A549 (cell line): ENCODE measurements around the gene IPPK. TPM values are rescaled to one million over a fixed set of nuclear protein-coding genes. Genes with fewer than 3 reads are reported as not detected.

Source experiments
- ATAC-seq, 2 experiments: fragments of 200-7000 bp in 1 of 2; fragments of >200 bp in 1 of 2; cut with Nextera tagmentation in 1 of 2; cut with Tn5 transposase in 1 of 2; 3 replicates each; pipeline versions ENCODE4 v1.8.0 to v1.9.1; 2018 to 2020; ENCODE audit warnings: mild to moderate bottlenecking in 1 of 2, moderate library complexity in 1 of 2
- CTCF ChIA-PET: fragments of 300-600 bp; sonication (Branson Sonifier 250); formaldehyde crosslinking; extraction: SDS; loops from one replicate; lab custom pipeline; 2021; ENCODE audit warnings: antibody characterized with exemption, inconsistent platforms; lab: Yijun Ruan, JAX
- POLR2A ChIA-PET: fragments of 350-600 bp; formaldehyde crosslinking; extraction: SDS; loops from one replicate; lab custom pipeline; 2021; ENCODE audit warnings: antibody characterized with exemption, inconsistent platforms; lab: Yijun Ruan, JAX
- DNase-seq, 2 experiments: peaks; one replicate each; pipeline versions ENCODE4 v3.0.0 to v3.0.0-alpha.2; 2011 to 2016; ENCODE audit warnings: low read depth in 1 of 2, low spot score in 1 of 2
- FAIRE-seq: peaks from 2 replicates; lab custom pipeline; 2011; peaks lifted over from hg19 to GRCh38; lab: Jason Lieb, UNC
- H3K27ac ChIP-seq, 2 experiments: fragments of >200 bp; sonication (Bioruptor Twin); formaldehyde crosslinking; 3 replicates each; pipeline ENCODE4 v1.5.1; 2016 to 2017
- H3K4me1 ChIP-seq: fragments of >200 bp; sonication (Bioruptor Twin); formaldehyde crosslinking; 3 replicates; pipeline ENCODE4 v1.6.1; 2016
- H3K4me2 ChIP-seq: fragments of >200 bp; sonication (Bioruptor Twin); formaldehyde crosslinking; 3 replicates; pipeline ENCODE4 v1.6.1; 2016
- H3K4me3 ChIP-seq: fragments of >200 bp; sonication (Bioruptor Twin); formaldehyde crosslinking; 3 replicates; pipeline ENCODE4 v1.5.1; 2016
- H3K9me3 ChIP-seq: fragments of >200 bp; sonication (Bioruptor Twin); formaldehyde crosslinking; 3 replicates; pipeline ENCODE4 v1.6.1; 2016
- EHMT2 ChIP-seq: fragments of 200-600 bp; sonication (generic); IDR thresholded peaks from 2 replicates; pipeline ENCODE4 v1.6.1; 2016; ENCODE audit warnings: antibody characterized with exemption, low read depth, mild to moderate bottlenecking, moderate library complexity
- ELK1 ChIP-seq: fragments of 150-350 bp; IDR thresholded peaks from 2 replicates; pipeline ENCODE4 v1.6.1; 2014; ENCODE audit warnings: low read depth, mild to moderate bottlenecking, low read length
- EP300 ChIP-seq, 2 experiments: fragments of >200 bp; sonication (Bioruptor Twin); formaldehyde crosslinking; IDR thresholded peaks; 2 replicates in 1 of 2; 3 replicates in 1 of 2; pipeline ENCODE4 v1.6.1; 2016 to 2017
- ESRRA ChIP-seq: fragments of 150-350 bp; IDR thresholded peaks from 2 replicates; pipeline ENCODE4 v1.6.1; 2014; ENCODE audit warnings: mild to moderate bottlenecking, low read length, borderline replicate concordance
- FOSL2 ChIP-seq, 2 experiments: fragments of 450-650 bp in 1 of 2; fragments of >200 bp in 1 of 2; sonication (Bioruptor Twin) in 1 of 2; formaldehyde crosslinking; IDR thresholded peaks; 2 replicates each; pipeline versions ENCODE4 v1.5.0 to v1.6.1; 2016 to 2020; ENCODE audit warnings: mild to moderate bottlenecking in 1 of 2, moderate library complexity in 1 of 2
- GATA3 ChIP-seq: IDR thresholded peaks from 2 replicates; pipeline ENCODE4 v1.6.1; 2012; ENCODE audit warnings: borderline replicate concordance
- HDAC2 ChIP-seq: fragments of 200-600 bp; sonication (generic); IDR thresholded peaks from 2 replicates; pipeline ENCODE4 v1.6.1; 2016
- HEYL ChIP-seq: fragments of 250-450 bp; sonication (Bioruptor Pico); IDR thresholded peaks from 2 replicates; pipeline ENCODE4 v1.8.0; 2021; ENCODE audit warnings: mild to moderate bottlenecking, moderate library complexity
- HOXB13 ChIP-seq: fragments of 250-450 bp; sonication (Bioruptor Pico); IDR thresholded peaks from 2 replicates; pipeline ENCODE4 v1.5.0; 2020; ENCODE audit warnings: low read depth, mild to moderate bottlenecking, moderate library complexity
- JUN ChIP-seq, 2 experiments: fragments of >200 bp; sonication (Bioruptor Twin); formaldehyde crosslinking; IDR thresholded peaks; 2 replicates in 1 of 2; 3 replicates in 1 of 2; pipeline ENCODE4 v1.6.1; 2016 to 2017
- JUNB ChIP-seq: fragments of >200 bp; sonication (Bioruptor Twin); formaldehyde crosslinking; IDR thresholded peaks from 2 replicates; pipeline ENCODE4 v1.6.1; 2016
- KDM1A ChIP-seq: fragments of 200-600 bp; sonication (generic); IDR thresholded peaks from 2 replicates; pipeline ENCODE4 v1.6.1; 2016; ENCODE audit warnings: low read depth, mild to moderate bottlenecking
- MAX ChIP-seq: IDR thresholded peaks from 2 replicates; pipeline ENCODE4 v1.6.1; 2012
- MAZ ChIP-seq: fragments of 150-350 bp; IDR thresholded peaks from 2 replicates; pipeline ENCODE4 v1.6.1; 2014; ENCODE audit warnings: antibody characterized with exemption, low read depth, low read length, borderline replicate concordance
- NFE2L2 ChIP-seq: fragments of 150-350 bp; conservative IDR thresholded peaks from 2 replicates; pipeline ENCODE4 v1.6.1; 2014; ENCODE audit warnings: low read length
- POLR2A ChIP-seq: IDR thresholded peaks from 2 replicates; pipeline ENCODE4 v1.6.1; 2012; ENCODE audit warnings: mild to moderate bottlenecking, low read length
- POLR2AphosphoS2 ChIP-seq: conservative IDR thresholded peaks from 2 replicates; pipeline ENCODE4 v1.6.1; 2012; ENCODE audit warnings: low read length, improper control_type of control experiment, inconsistent platforms
- SMC3 ChIP-seq: fragments of >200 bp; sonication (Bioruptor Twin); formaldehyde crosslinking; IDR thresholded peaks from 3 replicates; pipeline ENCODE4 v1.6.1; 2018; ENCODE audit warnings: inconsistent platforms
- WGBS: methylation state at CpG from one replicate; pipeline ENCODE4 v1.1.6; 2017; ENCODE audit errors: missing lambda C conversion rate; 5-methylcytosine and 5-hydroxymethylcytosine counted together
- polyA plus RNA-seq, 4 experiments: library from polyadenylated mRNA; depleted of rRNA in 3 of 4; stranded (reverse); fragments of >200 nt; fragmentation: RNase III in 1 of 4; extraction: RNeasy Plus Mini Kit Qiagen cat#74134 plus additional on column Dnase treatment in 1 of 4; gene quantifications; 2 replicates in 3 of 4; 3 replicates in 1 of 4; pipeline ENCODE4 v1.2.3, GENCODE V29; 2011 to 2017

The IPPK gene
- polyA plus RNA-seq, 2 of the 4 experiments (the other 2 are of a cell fraction) = 12.2 to 20.0 TPM

GRCh38 chr9:92642041-92642451, 27.9 kb downstream of the IPPK start:
- TF ChIP-seq FOSL2 (IDR thresholded peaks at IDR 0.05) = no peak
- no peak for TF ChIP-seq FOSL2 (CRISPR knock-in tag; IDR thresholded peaks at IDR 0.05)
- WGBS = 92% methylated on average over 8 of the region's 8 CpGs
- ATAC-seq (no peak), FAIRE-seq (no peak), DNase-seq (no peak)
- ChIA-PET CTCF (interaction anchor here (2.2 kb wide), 1 partner anchor 299 kb away, joined by 5 read pairs; no protein-coding TSS in a partner anchor), POLR2A (no interaction called here)
- no peaks in the 10 kb centered on the region for H3K4me1 ChIP-seq
- H3K4me2 ChIP-seq = no peak overlapping the region
- no peak overlapping the region for H3K27ac ChIP-seq
- no peaks in the 10 kb centered on the region for H3K9me3 ChIP-seq
- H3K4me3 ChIP-seq = no peak overlapping the region

- no peak for DNase-seq
- no peaks in the 10 kb centered on the region for H3K4me1 ChIP-seq
- TF ChIP-seq SMC3 (no peak), POLR2AphosphoS2 (no peak), KDM1A (no peak)
- TF ChIP-seq, all 56 proteins: peak for 0
- POLR2A ChIA-PET = interaction anchor here (1.3 kb wide), 1 partner anchor 29 kb away, joined by 3 read pairs; the partner anchor contains the start of gene IPPK
- Histone ChIP-seq H3K27ac (no peak overlapping the region), H3K4me2 (no peak overlapping the region), H3K4me3 (no peak overlapping the region), H3K9me3 (no peaks in the 10 kb centered on the region)
- FAIRE-seq (no peak), ATAC-seq (no peak)
- WGBS = 94% methylated on average over 14 of the region's 20 CpGs
- CTCF ChIA-PET = interaction anchor here (0.7 to 2.2 kb wide), 3 partner anchors 9 to 503 kb away, joined by 3 to 5 read pairs (median 5); no protein-coding TSS in a partner anchor
These were observed 28.7 kb downstream of the IPPK start for GRCh38 chr9:92641092-92641809.

- no peaks in the 10 kb centered on the region for H3K9me3 ChIP-seq
- no peaks in the 10 kb centered on the region for H3K4me1 ChIP-seq
- POLR2A ChIA-PET = interaction anchor here (1.3 kb wide), 1 partner anchor 30 kb away, joined by 3 read pairs; the partner anchor contains the start of gene IPPK
- no peak overlapping the region for H3K4me2 ChIP-seq
- no peak overlapping the region for H3K27ac ChIP-seq
- TF ChIP-seq POLR2A (no peak), MAX (no peak), EP300 (IDR thresholded peaks at IDR 0.05) (no peak), JUNB (no peak), HDAC2 (no peak), ESRRA (no peak), HEYL (CRISPR knock-in tag) (no peak), NFE2L2 (no peak), FOSL2 (IDR thresholded peaks at IDR 0.05) (no peak), FOSL2 (CRISPR knock-in tag; IDR thresholded peaks at IDR 0.05) (no peak), MAZ (no peak), JUN (IDR thresholded peaks at IDR 0.05) (no peak), ELK1 (no peak), HOXB13 (CRISPR knock-in tag) (no peak), GATA3 (no peak), EHMT2 (no peak)
- WGBS = 82% methylated on average over 7 of the region's 8 CpGs
- FAIRE-seq (no peak), ATAC-seq (no peak), DNase-seq (no peak)
- CTCF ChIA-PET = interaction anchor here (1.3 to 2.2 kb wide), 3 partner anchors 151 to 502 kb away, joined by 5 to 6 read pairs (median 5); no protein-coding TSS in a partner anchor
- no peak overlapping the region for H3K4me3 ChIP-seq
These were observed 29.4 kb downstream of the IPPK start for GRCh38 chr9:92640398-92641091.
